ENCODE results near the gene MAF.
A peak's percentile ranks its signal among the peaks of the same experiment; 100 is the strongest.

The MAF gene

GRCh38 chr16:79600638-79601091, at the start of gene MAF:
Gene MAF (minus strand): TSS chr16:79600737. CDS start chr16:79599902, 835 bp downstream.
- TF ChIP-seq, protein P1, sequence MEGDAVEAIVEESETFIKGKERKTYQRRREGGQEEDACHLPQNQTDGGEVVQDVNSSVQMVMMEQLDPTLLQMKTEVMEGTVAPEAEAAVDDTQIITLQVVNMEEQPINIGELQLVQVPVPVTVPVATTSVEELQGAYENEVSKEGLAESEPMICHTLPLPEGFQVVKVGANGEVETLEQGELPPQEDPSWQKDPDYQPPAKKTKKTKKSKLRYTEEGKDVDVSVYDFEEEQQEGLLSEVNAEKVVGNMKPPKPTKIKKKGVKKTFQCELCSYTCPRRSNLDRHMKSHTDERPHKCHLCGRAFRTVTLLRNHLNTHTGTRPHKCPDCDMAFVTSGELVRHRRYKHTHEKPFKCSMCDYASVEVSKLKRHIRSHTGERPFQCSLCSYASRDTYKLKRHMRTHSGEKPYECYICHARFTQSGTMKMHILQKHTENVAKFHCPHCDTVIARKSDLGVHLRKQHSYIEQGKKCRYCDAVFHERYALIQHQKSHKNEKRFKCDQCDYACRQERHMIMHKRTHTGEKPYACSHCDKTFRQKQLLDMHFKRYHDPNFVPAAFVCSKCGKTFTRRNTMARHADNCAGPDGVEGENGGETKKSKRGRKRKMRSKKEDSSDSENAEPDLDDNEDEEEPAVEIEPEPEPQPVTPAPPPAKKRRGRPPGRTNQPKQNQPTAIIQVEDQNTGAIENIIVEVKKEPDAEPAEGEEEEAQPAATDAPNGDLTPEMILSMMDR (conservative IDR thresholded peaks at IDR 0.05; ENCODE audit: control insufficient read depth, insufficient read depth, low read depth, low read length) = no peak
- peak within 1 kb of the TSS; percentile 39 for H3K4me3 ChIP-seq (ENCODE audit: control insufficient read depth, low read depth, low read length)
- peak; percentile 64 for DNase-seq (ENCODE audit: low read depth)

GRCh38 chr16:79648826-79649225, 48.3 kb upstream of the MAF start:
- no peak overlapping the region for H3K4me3 ChIP-seq (ENCODE audit: control insufficient read depth, low read depth, low read length)
- no peak for DNase-seq (ENCODE audit: low read depth)
- TF ChIP-seq, protein P1 (conservative IDR thresholded peaks at IDR 0.05; ENCODE audit: control insufficient read depth, insufficient read depth, low read depth, low read length) = no peak

DNA sequence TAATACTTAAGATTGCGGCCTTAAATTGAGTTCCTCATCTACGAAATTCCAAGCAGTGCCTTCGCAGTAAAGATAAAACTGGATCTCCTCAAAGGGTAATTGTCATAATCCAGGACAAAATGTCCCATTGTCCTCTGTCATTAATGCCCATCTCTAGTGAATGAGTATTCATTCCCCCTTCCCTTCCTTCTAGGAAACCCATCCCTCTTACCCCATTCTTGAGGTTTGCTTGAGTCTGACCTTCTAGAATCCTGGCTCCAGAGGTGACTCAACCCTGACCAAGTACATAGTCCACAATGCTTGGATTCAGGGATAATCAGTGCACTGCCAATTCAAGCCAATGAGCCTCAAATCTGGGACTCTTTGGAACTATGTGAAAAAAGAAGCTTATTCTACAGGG, 47.0 kb upstream of the MAF start:
- DNase-seq (ENCODE audit: low read depth) = no peak
- TF ChIP-seq, protein P1 (conservative IDR thresholded peaks at IDR 0.05; ENCODE audit: control insufficient read depth, insufficient read depth, low read depth, low read length) = no peak
- no peak overlapping the region for H3K4me3 ChIP-seq (ENCODE audit: control insufficient read depth, low read depth, low read length)

- H3K4me3 ChIP-seq (ENCODE audit: control insufficient read depth, low read depth, low read length) = no peak overlapping the region
- no peak for DNase-seq (ENCODE audit: low read depth)
- TF ChIP-seq, protein P1 (conservative IDR thresholded peaks at IDR 0.05; ENCODE audit: control insufficient read depth, insufficient read depth, low read depth, low read length) = no peak
Measured at GRCh38 chr16:79645701-79646100, 45.2 kb upstream of the MAF start.

GRCh38 chr16:79644971-79645667, 44.6 kb upstream of the MAF start:
- DNase-seq (ENCODE audit: low read depth) = no peak
- TF ChIP-seq, protein P1 (conservative IDR thresholded peaks at IDR 0.05; ENCODE audit: control insufficient read depth, insufficient read depth, low read depth, low read length) = no peak
- no peak overlapping the region for H3K4me3 ChIP-seq (ENCODE audit: control insufficient read depth, low read depth, low read length)

DNA sequence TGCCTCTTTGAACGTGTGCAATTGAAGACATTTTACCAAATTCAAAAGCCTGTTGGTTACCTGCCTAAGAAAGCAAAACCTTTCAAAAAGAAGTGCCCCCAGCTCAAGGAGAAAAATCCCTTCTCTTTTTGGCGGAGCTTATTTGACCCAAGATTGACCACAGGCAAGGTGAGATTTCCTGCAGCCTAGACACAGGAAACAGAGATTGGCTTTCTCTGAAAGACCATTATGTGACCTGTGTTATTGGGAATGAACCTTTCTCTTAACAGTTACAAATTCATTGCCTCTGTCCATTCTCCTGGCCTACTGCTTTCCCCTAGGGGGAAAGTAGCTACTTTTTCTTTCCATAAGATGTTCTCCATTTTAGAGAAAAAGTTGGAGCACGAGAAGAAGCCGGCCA, 42.1 kb upstream of the MAF start:
- no peak overlapping the region for H3K4me3 ChIP-seq (ENCODE audit: control insufficient read depth, low read depth, low read length)
- TF ChIP-seq, protein P1 (conservative IDR thresholded peaks at IDR 0.05; ENCODE audit: control insufficient read depth, insufficient read depth, low read depth, low read length) = no peak
- DNase-seq (ENCODE audit: low read depth) = no peak
